ENCODE measurements around the gene HDGFL1.

DNA sequence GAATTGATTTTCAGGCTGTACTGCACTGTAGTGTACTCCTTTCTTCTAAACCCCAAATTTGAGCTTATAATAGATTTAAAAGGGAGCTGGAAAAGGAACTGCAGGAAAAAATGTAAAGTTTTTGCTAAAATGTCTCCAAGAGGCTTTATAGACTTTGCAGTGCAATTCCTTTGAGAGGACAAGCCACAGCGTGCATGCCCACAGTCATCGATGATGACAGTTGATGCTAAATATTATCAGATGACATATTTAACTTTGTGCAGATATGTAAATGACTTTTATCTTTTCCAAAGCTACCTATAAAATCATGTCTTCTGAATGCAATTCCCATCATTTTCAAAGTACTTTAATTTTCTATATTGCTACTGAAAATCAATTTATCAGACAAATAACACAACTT, 24.3 kb upstream of the HDGFL1 start:
- TF ChIP-seq, protein P1, sequence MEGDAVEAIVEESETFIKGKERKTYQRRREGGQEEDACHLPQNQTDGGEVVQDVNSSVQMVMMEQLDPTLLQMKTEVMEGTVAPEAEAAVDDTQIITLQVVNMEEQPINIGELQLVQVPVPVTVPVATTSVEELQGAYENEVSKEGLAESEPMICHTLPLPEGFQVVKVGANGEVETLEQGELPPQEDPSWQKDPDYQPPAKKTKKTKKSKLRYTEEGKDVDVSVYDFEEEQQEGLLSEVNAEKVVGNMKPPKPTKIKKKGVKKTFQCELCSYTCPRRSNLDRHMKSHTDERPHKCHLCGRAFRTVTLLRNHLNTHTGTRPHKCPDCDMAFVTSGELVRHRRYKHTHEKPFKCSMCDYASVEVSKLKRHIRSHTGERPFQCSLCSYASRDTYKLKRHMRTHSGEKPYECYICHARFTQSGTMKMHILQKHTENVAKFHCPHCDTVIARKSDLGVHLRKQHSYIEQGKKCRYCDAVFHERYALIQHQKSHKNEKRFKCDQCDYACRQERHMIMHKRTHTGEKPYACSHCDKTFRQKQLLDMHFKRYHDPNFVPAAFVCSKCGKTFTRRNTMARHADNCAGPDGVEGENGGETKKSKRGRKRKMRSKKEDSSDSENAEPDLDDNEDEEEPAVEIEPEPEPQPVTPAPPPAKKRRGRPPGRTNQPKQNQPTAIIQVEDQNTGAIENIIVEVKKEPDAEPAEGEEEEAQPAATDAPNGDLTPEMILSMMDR (IDR thresholded peaks at IDR 0.05; ENCODE audit: poor library complexity, severe bottlenecking), result no peak
- no peak for TF ChIP-seq EZH2 (IDR thresholded peaks at IDR 0.05; ENCODE audit: borderline replicate concordance, insufficient read depth, low read length, poor library complexity, severe bottlenecking)
- TF ChIP-seq POLR2AphosphoS5 (IDR thresholded peaks at IDR 0.05), result no peak
- no peak for TF ChIP-seq EP300 (conservative IDR thresholded peaks at IDR 0.05; ENCODE audit: poor library complexity, severe bottlenecking)
- no peak for TF ChIP-seq MXI1 (conservative IDR thresholded peaks at IDR 0.05; ENCODE audit: poor library complexity, severe bottlenecking)
- TF ChIP-seq, protein P2, sequence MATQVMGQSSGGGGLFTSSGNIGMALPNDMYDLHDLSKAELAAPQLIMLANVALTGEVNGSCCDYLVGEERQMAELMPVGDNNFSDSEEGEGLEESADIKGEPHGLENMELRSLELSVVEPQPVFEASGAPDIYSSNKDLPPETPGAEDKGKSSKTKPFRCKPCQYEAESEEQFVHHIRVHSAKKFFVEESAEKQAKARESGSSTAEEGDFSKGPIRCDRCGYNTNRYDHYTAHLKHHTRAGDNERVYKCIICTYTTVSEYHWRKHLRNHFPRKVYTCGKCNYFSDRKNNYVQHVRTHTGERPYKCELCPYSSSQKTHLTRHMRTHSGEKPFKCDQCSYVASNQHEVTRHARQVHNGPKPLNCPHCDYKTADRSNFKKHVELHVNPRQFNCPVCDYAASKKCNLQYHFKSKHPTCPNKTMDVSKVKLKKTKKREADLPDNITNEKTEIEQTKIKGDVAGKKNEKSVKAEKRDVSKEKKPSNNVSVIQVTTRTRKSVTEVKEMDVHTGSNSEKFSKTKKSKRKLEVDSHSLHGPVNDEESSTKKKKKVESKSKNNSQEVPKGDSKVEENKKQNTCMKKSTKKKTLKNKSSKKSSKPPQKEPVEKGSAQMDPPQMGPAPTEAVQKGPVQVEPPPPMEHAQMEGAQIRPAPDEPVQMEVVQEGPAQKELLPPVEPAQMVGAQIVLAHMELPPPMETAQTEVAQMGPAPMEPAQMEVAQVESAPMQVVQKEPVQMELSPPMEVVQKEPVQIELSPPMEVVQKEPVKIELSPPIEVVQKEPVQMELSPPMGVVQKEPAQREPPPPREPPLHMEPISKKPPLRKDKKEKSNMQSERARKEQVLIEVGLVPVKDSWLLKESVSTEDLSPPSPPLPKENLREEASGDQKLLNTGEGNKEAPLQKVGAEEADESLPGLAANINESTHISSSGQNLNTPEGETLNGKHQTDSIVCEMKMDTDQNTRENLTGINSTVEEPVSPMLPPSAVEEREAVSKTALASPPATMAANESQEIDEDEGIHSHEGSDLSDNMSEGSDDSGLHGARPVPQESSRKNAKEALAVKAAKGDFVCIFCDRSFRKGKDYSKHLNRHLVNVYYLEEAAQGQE (IDR thresholded peaks at IDR 0.05; ENCODE audit: borderline replicate concordance), result no peak
- TF ChIP-seq TAF1 (IDR thresholded peaks at IDR 0.05; ENCODE audit: low read depth), result no peak
- no peak for TF ChIP-seq SMC3 (conservative IDR thresholded peaks at IDR 0.05; ENCODE audit: poor library complexity)
- no peak for TF ChIP-seq RAD21 (conservative IDR thresholded peaks at IDR 0.05)
